Parathyroid adenoma (tissue), 2 donors: ENCODE results near the gene NUP85.

Experiments
- H2AFZ ChIP-seq: fragments of 300-600 bp; sonication (generic); one replicate; pipeline ENCODE4 v1.7.0; 2017; ENCODE audit warnings: antibody characterized with exemption, mild to moderate bottlenecking
- H3K27ac ChIP-seq: fragments of 300-600 bp; sonication (generic); one replicate; pipeline ENCODE4 v1.7.0; 2017
- H3K27me3 ChIP-seq: fragments of 300-600 bp; sonication (generic); one replicate; pipeline ENCODE4 v1.7.0; 2017; ENCODE audit warnings: low read length; ENCODE audit not compliant: control insufficient read depth, insufficient read depth
- H3K36me3 ChIP-seq: fragments of 300-600 bp; sonication (generic); one replicate; pipeline ENCODE4 v1.7.0; 2017; ENCODE audit warnings: low read length; ENCODE audit not compliant: control insufficient read depth, insufficient read depth
- H3K4me1 ChIP-seq: fragments of 300-600 bp; sonication (generic); one replicate; pipeline ENCODE4 v1.7.0; 2017; ENCODE audit warnings: control low read depth
- H3K4me2 ChIP-seq: fragments of 300-600 bp; sonication (generic); one replicate; pipeline ENCODE4 v1.7.0; 2017; ENCODE audit warnings: low read length
- H3K4me3 ChIP-seq: fragments of 300-600 bp; sonication (generic); one replicate; pipeline ENCODE4 v1.7.0; 2017; ENCODE audit warnings: low read depth, low read length
- H3K79me2 ChIP-seq: fragments of 300-600 bp; sonication (generic); one replicate; pipeline ENCODE4 v1.7.0; 2017; ENCODE audit warnings: control low read depth
- H3K9ac ChIP-seq: fragments of 300-600 bp; sonication (generic); one replicate; pipeline ENCODE4 v1.7.0; 2017; ENCODE audit warnings: mild to moderate bottlenecking
- H3K9me3 ChIP-seq: fragments of 300-600 bp; sonication (generic); one replicate; pipeline ENCODE4 v1.7.0; 2017; ENCODE audit warnings: low read length; ENCODE audit not compliant: control insufficient read depth
- TF ChIP-seq, protein P1 (sequence below): fragments of 300-600 bp; sonication (generic); IDR thresholded peaks from one replicate; pipeline ENCODE4 v1.7.0; 2017; ENCODE audit warnings: antibody characterized with exemption, mild to moderate bottlenecking
- donor health status: primary hyperparathyroidism.

The NUP85 gene

DNA sequence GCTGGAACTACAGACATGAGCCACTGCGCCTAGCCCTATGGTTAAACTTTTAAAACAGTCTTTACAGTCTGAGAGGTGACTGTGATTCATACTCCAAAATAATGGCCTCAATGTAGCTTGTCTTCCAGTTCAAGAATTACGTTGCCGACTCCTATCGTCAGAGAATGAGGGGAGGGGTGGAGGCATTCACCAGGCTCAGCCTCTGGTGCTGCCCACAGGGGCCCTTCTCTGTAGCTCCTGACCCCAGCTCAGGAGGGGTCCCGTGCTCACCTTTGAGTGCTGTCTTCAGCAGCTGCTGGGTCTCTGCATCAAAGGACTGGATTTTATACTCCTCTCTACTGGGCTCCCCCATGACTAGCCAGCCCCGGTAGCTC is 64.4 kb downstream of the NUP85 start:
- Histone ChIP-seq H3K4me2 (peak overlapping the region; percentile 92), H3K36me3 (no peaks in the 10 kb centered on the region), H3K4me1 (peaks cover 19% of the 10 kb centered on the region), H3K27me3 (no peaks in the 10 kb centered on the region), H3K4me3 (peak overlapping the region; percentile 76), H2AFZ (peak overlapping the region; percentile 99), H3K79me2 (no peaks in the 10 kb centered on the region), H3K27ac (peak overlapping the region; percentile 90), H3K9ac (peak overlapping the region; percentile 89), H3K9me3 (no peaks in the 10 kb centered on the region)
- TF ChIP-seq, protein P1, sequence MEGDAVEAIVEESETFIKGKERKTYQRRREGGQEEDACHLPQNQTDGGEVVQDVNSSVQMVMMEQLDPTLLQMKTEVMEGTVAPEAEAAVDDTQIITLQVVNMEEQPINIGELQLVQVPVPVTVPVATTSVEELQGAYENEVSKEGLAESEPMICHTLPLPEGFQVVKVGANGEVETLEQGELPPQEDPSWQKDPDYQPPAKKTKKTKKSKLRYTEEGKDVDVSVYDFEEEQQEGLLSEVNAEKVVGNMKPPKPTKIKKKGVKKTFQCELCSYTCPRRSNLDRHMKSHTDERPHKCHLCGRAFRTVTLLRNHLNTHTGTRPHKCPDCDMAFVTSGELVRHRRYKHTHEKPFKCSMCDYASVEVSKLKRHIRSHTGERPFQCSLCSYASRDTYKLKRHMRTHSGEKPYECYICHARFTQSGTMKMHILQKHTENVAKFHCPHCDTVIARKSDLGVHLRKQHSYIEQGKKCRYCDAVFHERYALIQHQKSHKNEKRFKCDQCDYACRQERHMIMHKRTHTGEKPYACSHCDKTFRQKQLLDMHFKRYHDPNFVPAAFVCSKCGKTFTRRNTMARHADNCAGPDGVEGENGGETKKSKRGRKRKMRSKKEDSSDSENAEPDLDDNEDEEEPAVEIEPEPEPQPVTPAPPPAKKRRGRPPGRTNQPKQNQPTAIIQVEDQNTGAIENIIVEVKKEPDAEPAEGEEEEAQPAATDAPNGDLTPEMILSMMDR: no peak

DNA sequence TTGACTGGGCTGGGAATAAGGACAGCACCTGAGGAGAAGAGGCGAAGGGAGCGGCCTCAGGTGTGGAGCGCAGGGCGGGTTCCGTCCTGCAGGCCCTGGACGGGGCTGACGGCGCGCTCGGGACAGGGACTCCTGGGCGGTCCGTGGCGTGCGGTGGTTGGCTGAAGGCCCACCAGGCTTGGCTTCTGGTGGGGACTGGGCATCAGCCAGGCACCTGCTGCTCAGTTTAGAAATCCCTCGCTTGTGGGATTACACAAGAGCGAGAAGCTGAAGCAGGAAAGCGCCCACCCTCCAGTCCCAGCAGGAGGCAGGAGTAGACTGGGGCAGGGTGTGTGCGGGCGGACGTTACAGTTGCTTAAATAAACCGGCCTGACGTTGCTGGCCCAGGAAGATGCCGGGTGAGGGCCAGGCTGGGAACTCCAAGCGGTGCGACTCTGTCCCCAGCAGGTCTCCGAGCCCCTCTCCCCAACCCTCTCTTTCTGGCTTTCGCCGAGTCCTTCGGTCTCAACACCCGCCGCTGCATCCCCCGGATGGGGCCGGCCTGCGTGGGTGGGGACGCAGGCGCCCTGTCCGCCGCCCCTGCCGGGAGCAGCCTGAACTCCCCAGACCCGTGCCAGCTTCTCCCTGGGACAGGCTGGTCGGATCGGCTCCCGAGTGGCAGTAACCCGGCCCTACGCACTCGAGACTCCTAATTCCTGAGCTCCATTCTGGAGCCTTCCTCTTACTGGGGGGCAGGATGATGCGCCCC is 64.9 kb downstream of the NUP85 start:
- no peaks in the 10 kb centered on the region for H3K36me3 ChIP-seq
- peak overlapping the region; percentile 76 for H3K4me3 ChIP-seq
- H3K9ac ChIP-seq: peak overlapping the region; percentile 89
- peak overlapping the region; percentile 99 for H2AFZ ChIP-seq
- peak overlapping the region; percentile 90 for H3K27ac ChIP-seq
- H3K79me2 ChIP-seq: no peaks in the 10 kb centered on the region
- peak overlapping the region; percentile 92 for H3K4me2 ChIP-seq
- no peaks in the 10 kb centered on the region for H3K9me3 ChIP-seq
- H3K4me1 ChIP-seq: peaks cover 19% of the 10 kb centered on the region
- TF ChIP-seq, protein P1: peak; percentile 24
- H3K27me3 ChIP-seq: no peaks in the 10 kb centered on the region

DNA sequence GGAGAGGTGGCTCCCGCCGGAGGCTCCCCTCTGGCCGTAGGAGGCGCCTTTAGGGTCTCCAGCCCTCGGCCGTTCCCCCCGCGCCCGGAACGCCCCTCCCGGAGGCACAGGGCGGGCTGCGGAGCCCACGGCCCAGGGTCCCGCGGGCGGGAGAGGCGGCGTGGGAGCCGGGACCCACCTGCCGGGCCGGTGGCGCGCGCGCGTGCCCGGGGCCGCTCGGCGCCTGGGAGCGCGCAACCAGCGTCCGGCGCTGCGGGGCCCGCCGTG is 65.4 kb downstream of the NUP85 start, which contains the start of gene MIF4GD:
Gene MIF4GD, minus strand, starts transcription at position 266 of the 267 bp plus-strand sequence. CDS start 1,036 bp downstream, outside the sequence.
- peak within 1 kb of the TSS; percentile 99 for H3K4me2 ChIP-seq
- H2AFZ ChIP-seq: peak within 1 kb of the TSS; percentile 100
- no peaks in the 10 kb centered on the region for H3K27me3 ChIP-seq
- H3K4me1 ChIP-seq: peaks cover 19% of the 10 kb centered on the region
- H3K79me2 ChIP-seq: no peaks in the 10 kb centered on the region
- peak within 1 kb of the TSS; percentile 76 for H3K4me3 ChIP-seq
- H3K27ac ChIP-seq: peak within 1 kb of the TSS; percentile 90
- H3K36me3 ChIP-seq: no peaks in the 10 kb centered on the region
- H3K9me3 ChIP-seq: no peaks in the 10 kb centered on the region
- peak within 1 kb of the TSS; percentile 89 for H3K9ac ChIP-seq
- TF ChIP-seq, protein P1: no peak

DNA sequence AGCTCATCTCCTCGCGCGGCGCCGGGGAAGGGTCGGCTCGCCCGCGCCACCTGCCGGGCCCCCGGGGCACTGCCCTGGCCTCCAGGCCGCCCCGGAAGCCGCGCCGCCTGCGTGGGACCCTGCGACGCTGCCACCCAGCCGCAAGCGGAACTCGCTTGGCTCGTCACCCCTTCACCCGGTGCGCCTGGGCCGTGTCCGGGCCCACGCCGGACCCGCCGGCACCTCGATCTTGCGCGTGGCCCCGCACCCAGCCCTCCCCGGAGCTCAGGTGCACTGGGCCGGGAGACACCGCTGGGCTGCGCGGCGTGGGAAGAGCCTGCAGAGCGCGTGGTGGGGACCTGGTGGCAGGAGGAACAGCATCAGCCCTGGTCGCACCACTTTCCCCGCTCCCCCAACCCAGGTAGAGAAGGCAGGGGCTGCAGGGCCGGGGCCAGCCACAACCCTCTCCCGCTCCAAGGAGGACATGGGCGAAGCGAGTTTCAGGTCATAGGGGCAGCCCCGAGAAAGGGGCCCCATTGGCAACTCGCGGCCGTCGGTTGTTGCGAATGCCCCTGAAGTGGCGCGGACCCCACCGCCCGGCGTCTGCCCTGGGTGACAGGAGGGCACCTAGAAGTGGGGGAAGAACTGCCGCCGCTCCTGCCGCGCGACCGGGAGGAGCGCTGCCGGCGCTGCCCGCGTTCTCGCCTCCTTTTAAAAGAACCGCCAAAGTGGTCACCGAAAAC is 65.9 kb downstream of the NUP85 start:
- H3K4me1 ChIP-seq: peaks cover 19% of the 10 kb centered on the region
- TF ChIP-seq, protein P1: peak; percentile 56
- H3K4me3 ChIP-seq: peak overlapping the region; percentile 67
- H3K9ac ChIP-seq: peak overlapping the region; percentile 80
- no peaks in the 10 kb centered on the region for H3K27me3 ChIP-seq
- no peaks in the 10 kb centered on the region for H3K36me3 ChIP-seq
- no peaks in the 10 kb centered on the region for H3K79me2 ChIP-seq
- peak overlapping the region; percentile 100 for H2AFZ ChIP-seq
- peak overlapping the region; percentile 66 for H3K27ac ChIP-seq
- peak overlapping the region; percentile 99 for H3K4me2 ChIP-seq
- no peaks in the 10 kb centered on the region for H3K9me3 ChIP-seq
